Memory B cell (primary cell): ENCODE measurements around the gene SERGEF.
A peak's percentile ranks its signal among the peaks of the same experiment; 100 is the strongest.

Source experiments
- ATAC-seq: fragments of 150-1000 bp; cut with Tn5 transposase; 2 replicates; pipeline ENCODE4 v1.10.0; 2021; ENCODE audit warnings: low read depth, mild to moderate bottlenecking, moderate library complexity
- DNase-seq, 2 donors: peaks; one replicate each; pipeline ENCODE4 v3.0.0; 2022; ENCODE audit warnings: low spot score in 2 of 2
- H3K27ac Mint-ChIP-seq: one replicate; pipeline ENCODE4 v1.8.0; 2022; ENCODE audit warnings: mild to moderate bottlenecking, moderate library complexity, mixed read lengths
- H3K27me3 Mint-ChIP-seq: one replicate; pipeline ENCODE4 v1.8.0; 2022; ENCODE audit warnings: mixed read lengths
- H3K36me3 Mint-ChIP-seq: one replicate; pipeline ENCODE4 v1.8.0; 2022; ENCODE audit warnings: mild to moderate bottlenecking, mixed read lengths
- H3K4me1 Mint-ChIP-seq: one replicate; pipeline ENCODE4 v1.8.0; 2022; ENCODE audit warnings: mixed read lengths
- H3K4me3 Mint-ChIP-seq: one replicate; pipeline ENCODE4 v1.8.0; 2022; ENCODE audit warnings: mild to moderate bottlenecking, moderate library complexity, mixed read lengths
- H3K9me3 Mint-ChIP-seq: one replicate; pipeline ENCODE4 v1.8.0; 2022; ENCODE audit warnings: mixed read lengths

Gene SERGEF

GRCh38 chr11:17986711-17987220 is 26.1 kb downstream of the SERGEF start:
- Mint-ChIP-seq H3K4me3 (no peak overlapping the region), H3K4me1 (no peaks in the 10 kb centered on the region), H3K27ac (no peak overlapping the region), H3K9me3 (no peaks in the 10 kb centered on the region), H3K27me3 (no peaks in the 10 kb centered on the region), H3K36me3 (peaks cover 30% of the 10 kb centered on the region)
- no peak for DNase-seq
- ATAC-seq = no peak

- no peak for ATAC-seq
- Mint-ChIP-seq H3K27ac (no peak overlapping the region), H3K4me1 (no peaks in the 10 kb centered on the region), H3K36me3 (peaks cover 33% of the 10 kb centered on the region), H3K4me3 (no peak overlapping the region), H3K9me3 (no peaks in the 10 kb centered on the region), H3K27me3 (no peaks in the 10 kb centered on the region)
- DNase-seq = no peak
Observed at GRCh38 chr11:17986007-17986710, 26.7 kb downstream of the SERGEF start.

GRCh38 chr11:17985517-17985916 is 27.3 kb downstream of the SERGEF start:
- Mint-ChIP-seq H3K36me3 (peaks cover 33% of the 10 kb centered on the region), H3K27ac (no peak overlapping the region), H3K4me3 (no peak overlapping the region), H3K27me3 (no peaks in the 10 kb centered on the region), H3K4me1 (no peaks in the 10 kb centered on the region), H3K9me3 (no peaks in the 10 kb centered on the region)
- ATAC-seq = no peak
- no peak for DNase-seq

GRCh38 chr11:17983569-17983968 is 29.3 kb downstream of the SERGEF start:
- H3K4me1 Mint-ChIP-seq = peaks cover 6% of the 10 kb centered on the region
- ATAC-seq (no peak), DNase-seq (no peak)
- no peak overlapping the region for H3K4me3 Mint-ChIP-seq
- H3K9me3 Mint-ChIP-seq = no peaks in the 10 kb centered on the region
- H3K27ac Mint-ChIP-seq = no peak overlapping the region
- no peaks in the 10 kb centered on the region for H3K27me3 Mint-ChIP-seq
- peaks cover 34% of the 10 kb centered on the region for H3K36me3 Mint-ChIP-seq

GRCh38 chr11:17979770-17980371 is 33.0 kb downstream of the SERGEF start:
- H3K27ac Mint-ChIP-seq = no peak overlapping the region
- DNase-seq = peak; percentile 17 to 18
- no peak for ATAC-seq
- H3K36me3 Mint-ChIP-seq = peaks cover 24% of the 10 kb centered on the region
- H3K27me3 Mint-ChIP-seq = no peaks in the 10 kb centered on the region
- H3K4me3 Mint-ChIP-seq = no peak overlapping the region
- no peaks in the 10 kb centered on the region for H3K9me3 Mint-ChIP-seq
- H3K4me1 Mint-ChIP-seq = peaks cover 6% of the 10 kb centered on the region

- H3K4me3 Mint-ChIP-seq = no peak overlapping the region
- ATAC-seq (no peak), DNase-seq (no peak)
- H3K36me3 Mint-ChIP-seq = peaks cover 18% of the 10 kb centered on the region
- no peak overlapping the region for H3K27ac Mint-ChIP-seq
- H3K4me1 Mint-ChIP-seq = peaks cover 6% of the 10 kb centered on the region
- no peaks in the 10 kb centered on the region for H3K9me3 Mint-ChIP-seq
- no peaks in the 10 kb centered on the region for H3K27me3 Mint-ChIP-seq
Observed at GRCh38 chr11:17978553-17979287, 34.1 kb downstream of the SERGEF start.

GRCh38 chr11:17976651-17977050 is 36.2 kb downstream of the SERGEF start:
- H3K9me3 Mint-ChIP-seq = no peaks in the 10 kb centered on the region
- no peak overlapping the region for H3K4me3 Mint-ChIP-seq
- ATAC-seq (no peak), DNase-seq (no peak)
- H3K27me3 Mint-ChIP-seq = no peaks in the 10 kb centered on the region
- peaks cover 25% of the 10 kb centered on the region for H3K36me3 Mint-ChIP-seq
- H3K4me1 Mint-ChIP-seq = peaks cover 6% of the 10 kb centered on the region
- no peak overlapping the region for H3K27ac Mint-ChIP-seq

- H3K36me3 Mint-ChIP-seq = peaks cover 37% of the 10 kb centered on the region
- no peaks in the 10 kb centered on the region for H3K27me3 Mint-ChIP-seq
- H3K4me1 Mint-ChIP-seq = peaks cover 3% of the 10 kb centered on the region
- ATAC-seq (no peak), DNase-seq (no peak)
- no peak overlapping the region for H3K27ac Mint-ChIP-seq
- H3K9me3 Mint-ChIP-seq = no peaks in the 10 kb centered on the region
- no peak overlapping the region for H3K4me3 Mint-ChIP-seq
Observed at GRCh38 chr11:17974246-17974645, 38.6 kb downstream of the SERGEF start.

GRCh38 chr11:17972987-17973386 is 39.9 kb downstream of the SERGEF start:
- Mint-ChIP-seq H3K9me3 (no peaks in the 10 kb centered on the region), H3K4me1 (no peaks in the 10 kb centered on the region), H3K27ac (no peak overlapping the region), H3K4me3 (no peak overlapping the region), H3K27me3 (no peaks in the 10 kb centered on the region), H3K36me3 (peaks cover 36% of the 10 kb centered on the region)
- no peak for DNase-seq
- ATAC-seq = no peak

- no peak for ATAC-seq
- Mint-ChIP-seq H3K27ac (no peak overlapping the region), H3K36me3 (peaks cover 45% of the 10 kb centered on the region), H3K4me1 (peaks cover 2% of the 10 kb centered on the region), H3K4me3 (no peak overlapping the region), H3K9me3 (no peaks in the 10 kb centered on the region), H3K27me3 (no peaks in the 10 kb centered on the region)
- DNase-seq = no peak
Observed at GRCh38 chr11:17968206-17968605, 44.6 kb downstream of the SERGEF start.

GRCh38 chr11:17967661-17968060 is 45.2 kb downstream of the SERGEF start:
- Mint-ChIP-seq H3K36me3 (peaks cover 41% of the 10 kb centered on the region), H3K4me1 (peaks cover 2% of the 10 kb centered on the region), H3K4me3 (no peak overlapping the region), H3K9me3 (no peaks in the 10 kb centered on the region), H3K27ac (no peak overlapping the region), H3K27me3 (no peaks in the 10 kb centered on the region)
- DNase-seq (no peak), ATAC-seq (no peak)

GRCh38 chr11:17960091-17960490 is 52.8 kb downstream of the SERGEF start:
- H3K27me3 Mint-ChIP-seq = no peaks in the 10 kb centered on the region
- ATAC-seq (no peak), DNase-seq (no peak)
- H3K4me1 Mint-ChIP-seq = peaks cover 3% of the 10 kb centered on the region
- H3K36me3 Mint-ChIP-seq = peaks cover 58% of the 10 kb centered on the region
- no peaks in the 10 kb centered on the region for H3K9me3 Mint-ChIP-seq
- no peak overlapping the region for H3K27ac Mint-ChIP-seq
- no peak overlapping the region for H3K4me3 Mint-ChIP-seq

GRCh38 chr11:17958446-17958845 is 54.4 kb downstream of the SERGEF start:
- Mint-ChIP-seq H3K27ac (no peak overlapping the region), H3K9me3 (no peaks in the 10 kb centered on the region), H3K27me3 (no peaks in the 10 kb centered on the region), H3K4me3 (no peak overlapping the region), H3K4me1 (peaks cover 3% of the 10 kb centered on the region), H3K36me3 (peaks cover 61% of the 10 kb centered on the region)
- ATAC-seq (no peak), DNase-seq (no peak)
